GM19438 (cell line): ENCODE results near the gene SYVN1.
"Not testable (repeated sequence)": the region's sequence is repeated elsewhere in the genome, so short reads cannot be mapped to it uniquely, and the experiment has no call there.

Source experiments
- ATAC-seq: cut with Tn5 transposase; IDR thresholded peaks from one replicate; pipeline ENCODE4 v1.9.1; 2021; ENCODE audit warnings: low read depth; ENCODE audit not compliant: unreplicated experiment

The SYVN1 gene

DNA sequence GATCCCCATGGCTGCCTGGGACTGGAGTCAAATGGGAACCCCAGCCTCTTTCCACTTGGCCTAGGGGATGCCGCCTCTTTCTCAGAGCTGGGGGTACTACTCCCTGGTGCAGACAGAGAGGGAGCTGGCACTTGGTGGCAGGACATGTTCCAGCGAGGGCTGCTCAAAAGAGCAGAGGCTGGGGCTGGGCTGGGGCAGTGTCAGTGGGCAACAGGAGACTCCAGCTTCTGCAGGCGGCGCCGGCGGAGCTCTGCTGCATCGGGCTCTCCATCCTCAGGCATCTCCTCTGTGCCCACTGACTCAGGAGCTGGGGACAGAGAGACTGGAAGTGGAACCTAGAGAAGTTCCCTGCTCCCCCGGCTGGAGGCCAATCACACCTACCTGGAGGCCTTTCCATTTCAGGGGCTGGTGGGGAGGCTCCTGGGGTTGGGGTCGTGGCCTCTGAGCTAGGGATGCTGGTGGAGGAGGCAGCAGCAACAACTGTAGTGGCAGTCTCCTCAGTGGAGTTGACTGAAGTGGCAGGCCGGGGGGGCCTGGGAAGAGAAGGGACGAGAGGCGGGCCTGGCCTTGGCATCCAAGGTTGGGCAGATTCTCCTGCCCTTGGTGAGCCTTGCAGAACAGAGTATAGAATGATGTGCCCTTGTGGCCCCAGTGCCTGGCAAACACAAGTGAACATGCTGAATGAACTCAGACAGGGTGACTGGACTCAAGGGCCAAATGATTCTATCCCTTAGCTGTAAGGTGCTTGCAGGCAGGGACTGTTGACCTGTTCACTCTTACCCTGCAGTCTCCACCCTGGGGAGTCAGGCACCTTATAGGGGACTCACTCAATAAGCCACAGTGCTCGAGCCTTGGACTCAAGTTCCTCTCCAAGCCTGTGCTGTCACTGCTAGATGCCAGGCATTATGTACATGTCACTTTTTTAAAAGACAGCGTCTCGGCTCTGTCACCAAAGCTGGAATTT lies 5.9 kb downstream of the SYVN1 start:
- no peak for ATAC-seq

DNA sequence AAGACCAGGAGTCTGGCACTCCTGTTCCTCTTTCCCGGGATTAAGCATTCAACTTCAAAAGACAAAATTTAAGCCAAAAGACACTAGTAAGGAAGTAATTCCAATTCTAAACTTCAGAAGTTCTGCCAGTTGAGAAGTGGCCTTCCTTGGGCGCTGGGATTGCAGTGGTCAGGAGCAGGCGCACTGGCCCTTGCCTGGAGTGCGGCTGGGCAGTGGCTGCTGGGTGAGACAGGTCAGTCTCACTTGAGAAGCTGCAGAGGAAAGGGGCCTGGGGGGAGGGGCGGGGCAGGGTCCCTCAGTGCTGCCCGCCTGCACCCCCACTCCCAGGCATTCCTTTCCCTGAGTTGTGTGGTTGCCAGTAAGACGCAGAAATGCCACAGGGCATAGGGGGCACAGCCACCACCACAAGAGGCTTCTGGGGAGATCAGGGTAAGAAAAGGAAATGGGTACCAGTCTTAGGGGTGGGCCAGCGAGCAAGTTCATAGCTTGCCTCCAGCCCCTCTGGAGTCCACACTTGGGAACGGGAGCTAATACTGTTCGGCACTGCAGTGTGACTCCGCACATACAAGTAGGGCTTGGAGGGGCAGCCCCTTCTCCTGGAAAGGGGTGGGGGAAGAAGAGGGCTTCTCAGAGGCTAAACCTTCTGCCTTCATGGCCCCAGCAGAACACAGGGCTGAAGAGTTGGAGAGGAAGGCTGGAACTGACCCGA lies 6.7 kb downstream of the SYVN1 start:
- ATAC-seq: no peak

DNA sequence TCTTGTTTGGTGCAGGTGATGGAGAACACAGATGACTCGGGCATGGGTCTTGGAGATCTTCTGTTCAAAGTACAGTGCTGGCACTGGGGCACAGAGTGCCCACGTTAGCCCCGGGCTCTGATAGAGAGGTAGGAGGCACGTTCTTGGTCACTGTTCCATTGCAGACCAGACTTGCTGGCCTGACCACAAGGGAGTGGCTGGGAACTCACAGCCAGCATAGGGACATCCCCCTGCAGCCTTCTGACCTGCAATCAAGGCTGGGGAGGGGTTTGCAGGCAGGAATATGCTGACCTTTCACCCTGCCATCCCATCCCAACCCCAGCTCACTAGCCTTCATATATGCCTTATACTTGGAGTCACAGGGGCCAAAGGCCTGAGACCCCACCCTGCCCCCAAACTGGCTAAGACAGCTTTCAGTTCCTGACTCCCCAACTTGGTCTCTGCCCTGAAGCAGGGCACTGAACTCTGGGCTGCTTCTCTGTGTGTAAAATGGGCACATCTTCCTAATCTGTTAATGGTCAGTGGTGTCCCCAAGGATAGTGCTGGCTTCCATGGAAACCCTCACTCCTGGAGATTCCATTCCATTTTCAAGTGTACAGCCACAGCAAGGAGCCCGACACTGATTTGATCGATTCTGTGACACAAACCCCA lies 7.6 kb downstream of the SYVN1 start:
- ATAC-seq: no peak

DNA sequence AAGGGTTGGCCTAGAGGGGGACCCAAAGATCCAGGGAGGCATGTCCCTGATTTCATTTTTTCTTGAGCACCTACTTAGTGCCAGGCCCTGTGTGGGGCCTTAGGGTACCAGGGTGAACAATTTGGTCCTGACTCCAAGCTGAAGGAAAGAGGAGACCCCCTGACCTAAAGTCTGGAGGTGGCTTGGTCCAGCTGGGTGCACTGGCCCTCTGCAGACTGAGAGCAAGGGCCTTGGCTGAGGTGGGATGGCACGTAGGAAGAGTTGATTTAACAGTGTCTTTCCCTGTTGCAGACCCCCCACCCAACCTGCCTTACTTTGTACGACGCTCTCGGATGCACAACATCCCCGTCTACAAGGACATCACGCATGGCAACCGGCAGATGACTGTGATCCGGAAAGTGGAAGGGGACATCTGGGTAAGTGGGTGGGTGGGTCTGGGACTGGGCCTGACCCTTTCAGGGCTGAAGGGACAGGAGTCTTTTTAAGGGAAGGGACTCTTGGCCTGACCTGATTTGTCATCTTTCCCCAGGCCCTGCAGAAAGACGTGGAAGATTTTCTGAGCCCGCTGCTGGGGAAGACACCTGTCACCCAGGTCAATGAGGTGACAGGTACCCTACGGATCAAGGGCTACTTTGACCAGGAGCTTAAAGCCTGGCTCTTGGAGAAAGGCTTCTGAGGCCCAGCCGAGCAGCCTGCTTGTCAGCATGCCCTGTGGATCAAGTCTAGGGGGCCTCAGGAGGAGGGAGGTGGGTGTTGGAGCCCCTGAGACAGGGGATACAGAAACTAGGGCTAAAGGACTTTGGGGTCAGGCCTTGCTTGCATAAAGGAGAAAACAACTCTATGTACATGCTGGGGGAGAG lies 8.9 kb downstream of the SYVN1 start:
- no peak for ATAC-seq

DNA sequence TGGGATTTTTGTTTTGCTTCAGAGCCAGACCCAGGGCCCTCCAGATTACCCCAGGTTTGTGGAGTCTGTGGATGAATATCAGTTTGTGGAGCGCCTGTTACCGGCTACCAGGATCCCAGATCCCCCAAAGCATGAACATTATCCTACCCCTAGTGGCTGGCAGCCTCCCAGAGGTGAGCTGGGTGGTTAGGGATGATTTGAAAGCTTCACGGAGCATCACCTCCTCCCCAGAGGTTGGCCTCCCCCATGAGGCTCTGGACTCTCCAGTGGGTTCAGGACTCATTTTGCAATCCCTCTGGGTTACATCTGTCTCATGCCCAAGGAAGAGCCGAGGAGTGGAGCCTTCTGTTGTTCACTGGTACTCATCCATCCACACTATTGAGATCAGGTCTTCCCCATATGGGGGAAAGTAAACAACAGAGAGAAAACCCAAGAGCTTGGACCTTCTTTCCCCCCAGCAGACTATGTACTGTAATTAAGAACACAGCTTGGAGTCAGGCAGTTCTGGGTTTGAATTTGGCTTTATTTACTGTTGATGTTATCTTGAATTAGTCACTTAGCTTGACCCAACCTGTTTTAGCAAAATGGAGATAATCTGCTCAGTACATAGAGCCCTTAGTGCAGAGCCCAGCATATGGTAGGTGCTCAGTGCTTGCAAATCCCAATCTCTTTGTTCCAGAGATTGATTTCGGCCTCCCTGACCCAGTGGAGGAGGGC lies 9.7 kb downstream of the SYVN1 start:
- no peak for ATAC-seq

DNA sequence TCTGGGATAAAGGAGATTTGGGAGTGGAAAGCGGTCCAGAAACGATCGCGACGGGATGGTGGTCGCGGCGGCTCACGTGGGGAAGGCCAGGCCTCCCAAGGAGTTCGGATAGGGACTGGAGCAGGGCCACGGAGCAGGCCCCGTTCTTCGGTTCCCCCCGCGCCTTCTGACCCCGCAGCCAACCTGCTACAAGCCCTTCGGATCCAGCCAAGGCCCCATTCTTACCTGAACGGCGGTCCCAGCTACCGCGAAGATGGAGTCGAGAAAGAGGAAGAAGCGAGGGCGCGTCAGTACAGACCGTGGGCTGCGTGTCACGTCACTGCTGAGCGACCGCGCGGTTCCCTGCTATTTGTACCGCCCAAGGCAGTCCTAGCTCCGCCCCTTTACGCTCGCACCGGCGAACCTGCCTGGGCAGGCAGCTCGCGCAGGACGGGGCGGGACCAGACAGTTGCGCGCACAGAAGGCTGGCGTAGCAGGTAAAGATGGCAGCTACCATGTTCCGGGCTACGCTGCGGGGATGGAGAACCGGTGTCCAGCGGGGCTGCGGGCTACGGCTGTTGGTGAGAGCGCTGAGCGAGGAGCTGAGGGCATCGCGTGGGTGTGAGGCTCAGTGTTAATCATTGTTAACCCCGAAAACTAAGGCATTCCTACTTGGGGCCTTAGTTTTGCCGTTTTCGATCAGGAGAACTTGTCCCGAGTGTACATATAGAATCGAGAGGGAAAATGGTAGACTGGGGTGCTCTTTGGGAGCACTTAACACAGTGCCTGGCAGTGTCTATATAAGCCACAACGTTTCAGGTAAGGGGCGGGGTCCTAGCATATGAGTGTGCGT lies 12.2 kb downstream of the SYVN1 start, which contains the start of the genes FAU and MRPL49:
Gene FAU (minus strand): TSS at position 270 of the 832 bp plus-strand sequence. CDS start 321 bp downstream, outside the sequence.
Gene MRPL49 (plus strand): TSS at position 457 of the 832 bp plus-strand sequence. CDS start 26 bp downstream, at position 483.
- ATAC-seq: peak; percentile 65

DNA sequence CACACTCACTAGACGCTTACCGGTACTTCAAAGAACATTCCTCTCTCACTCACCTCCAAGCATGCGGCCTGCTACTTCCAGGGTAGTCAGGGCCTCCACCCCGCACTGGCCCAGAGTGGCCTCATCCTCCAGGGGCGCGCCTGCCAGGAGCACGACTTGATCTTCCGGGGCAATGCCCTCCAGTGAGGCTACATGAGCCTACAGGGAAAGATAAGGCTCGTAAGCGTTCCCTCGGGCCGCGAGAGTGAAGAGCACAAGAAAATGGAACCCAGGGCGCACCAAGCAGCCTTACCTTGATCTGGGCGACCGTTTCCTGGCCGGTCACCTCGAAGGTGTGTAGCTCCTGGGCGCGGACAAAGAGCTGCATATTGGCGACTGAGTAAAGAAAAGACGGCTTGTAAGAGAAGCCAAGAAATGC lies 12.9 kb downstream of the SYVN1 start:
- ATAC-seq: no peak

DNA sequence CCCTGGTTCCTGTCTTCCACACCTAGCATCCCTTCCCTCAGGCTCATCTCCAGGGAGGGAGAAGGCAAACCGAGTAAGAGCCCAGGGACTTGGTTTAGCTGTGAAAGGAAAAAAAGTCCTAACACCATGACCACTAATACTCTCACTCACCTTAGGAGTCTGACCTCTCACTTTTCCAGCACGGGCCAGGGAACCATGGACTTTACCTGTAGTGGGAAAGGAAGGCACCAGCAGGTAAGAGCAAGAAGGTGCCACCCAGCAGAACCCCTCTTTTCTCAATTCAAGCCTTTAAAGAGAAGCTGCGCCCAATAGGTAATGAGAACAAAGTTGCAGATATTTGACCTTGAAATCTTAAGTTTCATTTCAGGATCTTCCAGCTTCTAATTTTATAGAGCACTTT lies 13.5 kb downstream of the SYVN1 start:
- ATAC-seq: no peak

DNA sequence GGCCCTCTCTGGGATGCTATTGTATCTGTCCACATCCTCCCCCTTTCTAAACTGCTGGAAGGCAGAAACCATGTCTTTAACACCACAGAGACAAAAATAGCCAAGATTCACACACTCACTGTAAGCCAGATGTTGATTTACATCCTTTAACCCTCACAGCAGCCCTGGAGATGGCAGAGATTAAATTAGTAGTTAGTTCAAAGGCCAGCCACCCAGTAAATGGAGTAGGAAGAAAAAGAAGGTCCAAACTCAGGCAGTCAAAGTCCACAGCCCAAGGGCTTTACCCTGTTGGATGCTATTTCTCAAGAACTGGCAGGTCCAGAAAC lies 14.7 kb downstream of the SYVN1 start:
- no peak for ATAC-seq

DNA sequence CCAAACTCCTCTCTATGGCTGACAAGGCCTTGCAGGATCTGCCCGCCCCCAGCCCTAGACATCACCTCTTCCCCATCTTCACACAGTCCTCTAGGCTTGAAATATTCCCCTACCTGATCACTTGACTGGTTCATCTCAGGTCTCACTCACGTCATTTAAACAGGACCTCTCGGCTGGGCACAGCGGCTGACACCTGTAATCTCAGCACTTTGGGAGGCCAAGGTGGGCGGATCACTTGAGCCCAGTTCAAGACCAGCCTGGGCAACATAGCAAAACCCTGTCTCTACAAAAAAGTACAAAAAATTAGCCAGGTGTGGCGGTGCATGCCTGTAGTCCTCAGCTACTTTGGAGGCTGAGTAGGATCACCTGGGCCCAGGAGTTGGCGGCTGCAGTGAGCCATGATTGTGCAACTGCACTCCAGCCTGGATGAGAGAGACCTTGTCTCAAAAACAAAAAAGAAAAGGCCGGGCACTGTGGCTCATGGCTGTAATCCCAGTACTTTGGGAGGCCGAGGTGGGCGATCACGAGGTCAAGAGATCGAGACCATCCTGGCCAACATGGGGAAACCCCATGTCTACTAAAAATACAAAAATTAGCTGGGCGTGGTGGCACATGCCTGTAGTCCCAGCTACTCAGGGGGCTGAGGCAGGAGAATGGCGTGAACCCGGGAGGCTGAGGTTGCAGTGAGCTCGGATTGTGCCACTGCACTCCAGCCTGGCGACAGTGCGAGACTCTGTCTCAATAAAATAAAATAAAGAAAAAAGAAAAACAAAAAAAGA lies 15.2 kb downstream of the SYVN1 start:
- not testable (repeated sequence) for ATAC-seq

DNA sequence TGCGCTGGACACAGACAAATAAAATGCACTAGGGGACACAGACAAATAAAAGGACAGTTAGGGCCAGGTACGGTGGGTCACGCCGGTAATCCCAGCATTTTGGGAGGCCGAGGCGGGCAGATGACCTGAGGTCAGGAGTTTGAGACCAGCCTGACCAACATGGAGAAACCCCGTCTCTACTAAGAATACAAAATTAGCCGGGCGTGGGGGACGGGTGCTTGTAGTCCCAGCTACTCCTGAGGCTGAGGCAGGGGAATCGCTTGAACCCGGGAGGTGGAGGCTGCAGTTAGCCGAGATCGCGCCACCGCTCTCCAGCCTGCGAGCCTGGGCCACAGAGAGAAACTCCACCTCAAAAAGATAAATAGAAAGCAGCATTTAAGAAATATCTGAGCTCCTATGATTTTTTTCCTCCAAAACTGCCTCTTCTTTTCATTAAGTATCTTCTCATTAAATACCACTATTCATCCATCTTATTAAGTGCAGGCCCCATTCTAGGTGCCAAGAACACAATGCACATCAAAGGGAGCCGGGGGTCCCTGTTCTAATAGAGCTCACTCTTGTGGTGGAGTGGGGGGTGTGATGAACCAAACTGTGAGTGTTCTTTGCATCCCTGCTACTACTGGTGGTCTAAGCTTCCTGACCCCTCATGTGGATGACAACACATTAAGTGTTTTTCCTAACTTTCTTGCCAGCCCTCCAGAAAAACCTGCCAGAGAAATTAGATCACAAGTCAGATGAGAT lies 16.1 kb downstream of the SYVN1 start:
- no peak for ATAC-seq

DNA sequence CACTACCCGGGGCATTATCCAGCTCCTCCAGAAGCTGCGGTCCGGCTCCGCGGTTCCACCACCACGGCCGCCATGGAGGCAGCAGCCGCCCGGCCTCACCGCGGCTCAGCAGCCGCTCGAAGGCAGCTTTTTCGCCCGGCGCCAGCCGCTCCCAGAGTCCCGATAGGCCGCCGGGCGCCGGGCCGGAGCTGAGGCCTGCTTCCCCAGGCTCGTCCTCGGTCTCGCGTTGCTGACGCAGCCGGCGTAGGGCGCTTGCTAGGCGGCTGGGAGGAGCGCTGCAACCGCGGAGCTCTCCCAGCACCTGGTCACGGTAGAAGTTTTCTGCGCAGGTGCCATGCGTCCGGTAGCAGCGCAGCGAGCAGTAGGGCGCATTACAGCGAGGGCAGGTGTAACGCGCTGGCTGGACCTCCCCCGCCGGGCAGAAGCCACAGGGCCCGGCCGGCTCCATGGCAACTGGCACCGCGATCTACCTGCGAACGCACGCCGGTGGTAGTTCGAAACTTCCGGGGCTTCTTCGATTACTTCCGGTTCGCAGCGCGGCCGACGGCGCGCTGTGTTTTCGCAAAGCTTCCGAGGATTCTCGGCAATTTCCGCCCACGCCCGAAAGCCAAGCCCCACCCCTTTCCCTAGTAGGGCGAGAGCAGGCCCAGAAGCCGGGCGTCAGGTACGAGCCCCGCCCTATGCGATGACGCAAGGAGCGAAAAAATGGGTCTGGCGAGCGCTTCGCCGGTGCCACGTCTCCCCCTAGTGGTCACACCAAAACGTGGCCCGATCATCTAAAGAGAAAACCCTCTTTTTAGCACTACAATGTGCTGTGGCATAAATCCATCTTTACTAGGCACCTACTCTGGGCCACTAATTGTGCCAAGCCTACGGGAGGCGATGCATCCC lies 16.9 kb downstream of the SYVN1 start, which contains the start of gene ZNHIT2:
Gene ZNHIT2 (minus strand): TSS at position 496 of the 891 bp plus-strand sequence. CDS start 48 bp downstream, at position 448.
- peak; percentile 50 for ATAC-seq

DNA sequence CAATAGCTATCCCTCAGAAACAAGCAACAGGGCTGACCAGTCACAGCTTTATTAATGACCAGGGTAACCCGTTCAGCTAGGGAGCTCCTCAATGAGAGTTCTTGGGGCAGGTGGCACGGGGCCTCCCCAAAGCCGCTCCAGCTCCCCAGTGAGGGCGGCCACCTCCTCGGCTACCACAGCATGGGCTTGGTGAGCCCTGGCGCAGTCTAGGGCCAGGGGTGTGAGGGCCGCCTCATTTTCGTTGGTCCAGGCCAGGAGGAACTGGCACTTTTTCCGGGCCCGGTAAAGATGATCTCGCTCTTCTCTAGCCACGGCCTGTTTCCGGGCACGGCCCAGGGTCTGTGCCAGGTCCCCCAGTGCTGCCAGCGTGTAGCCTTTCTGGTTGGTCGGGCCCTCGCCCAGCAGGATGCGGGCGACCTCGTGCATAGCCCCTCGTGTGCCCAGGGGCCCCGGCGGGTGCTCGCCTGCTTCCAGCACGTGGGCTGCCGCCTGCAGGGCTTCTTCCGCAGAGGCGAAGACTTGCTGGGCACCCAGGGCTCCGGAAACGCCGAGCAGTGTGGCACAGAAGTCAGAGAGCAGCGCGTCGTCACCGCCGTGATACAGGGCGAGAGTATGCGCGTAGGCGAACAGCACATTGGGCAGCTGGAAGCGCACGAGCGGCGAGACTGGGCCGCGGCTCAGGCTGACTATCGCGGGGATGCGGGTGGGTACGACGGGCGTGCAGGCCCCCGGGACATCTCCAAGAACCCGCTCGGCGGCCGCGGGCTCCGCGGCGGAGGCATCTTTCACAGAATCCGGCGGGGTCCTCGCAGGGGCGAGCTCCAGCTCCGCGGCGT lies 17.7 kb downstream of the SYVN1 start:
- ATAC-seq: no peak

DNA sequence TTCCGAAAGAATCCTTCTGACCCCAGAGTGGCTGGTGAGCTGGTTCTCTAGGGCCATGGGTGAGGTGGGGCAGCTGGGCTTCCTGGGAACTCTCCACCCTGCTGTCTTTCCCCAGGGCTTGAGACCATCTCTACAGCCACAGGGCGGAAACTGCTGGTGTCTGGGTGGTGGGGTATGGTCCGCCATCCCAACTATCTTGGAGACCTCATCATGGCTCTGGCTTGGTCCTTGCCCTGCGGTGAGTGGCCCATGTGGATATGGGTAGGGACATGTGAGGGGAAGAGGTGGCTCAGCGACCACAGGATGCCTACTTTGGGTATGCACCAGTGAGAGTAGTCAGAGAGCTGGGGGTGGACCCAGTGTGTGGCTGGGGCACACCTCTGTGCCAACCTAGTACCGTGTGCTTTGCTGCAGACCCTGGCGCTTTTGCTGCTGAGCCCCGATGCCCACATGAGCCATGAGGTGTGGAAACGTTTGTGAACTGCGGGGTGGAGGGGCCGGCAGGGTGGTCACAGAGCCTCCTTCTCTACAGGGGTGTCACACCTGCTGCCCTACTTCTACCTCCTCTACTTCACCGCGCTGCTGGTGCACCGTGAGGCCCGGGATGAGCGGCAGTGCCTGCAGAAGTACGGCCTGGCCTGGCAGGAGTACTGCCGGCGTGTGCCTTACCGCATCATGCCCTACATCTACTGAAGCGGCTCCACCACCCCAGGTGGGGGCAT lies 18.8 kb downstream of the SYVN1 start:
- no peak for ATAC-seq
